Ecto neural progenitor cell (in vitro differentiated cells): ENCODE results near the gene CCDC78.
A peak's percentile ranks its signal among the peaks of the same experiment; 100 is the strongest.

Source experiments
- DNase-seq: peaks from one replicate; pipeline ENCODE4 v3.0.0-alpha.2; 2018; ENCODE audit warnings: low spot score

The CCDC78 gene

GRCh38 chr16:678209-678857 is 47.9 kb downstream of the CCDC78 start:
- no peak for DNase-seq

GRCh38 chr16:677316-678190 is 48.7 kb downstream of the CCDC78 start:
- DNase-seq, result no peak

GRCh38 chr16:676913-677312 is 49.3 kb downstream of the CCDC78 start:
- DNase-seq, result no peak

GRCh38 chr16:676565-676902 is 49.7 kb downstream of the CCDC78 start:
- no peak for DNase-seq

GRCh38 chr16:675884-676564 is 50.2 kb downstream of the CCDC78 start:
- DNase-seq, result no peak

GRCh38 chr16:674968-675883 is 51.0 kb downstream of the CCDC78 start, which contains the start of gene RHBDL1:
Gene RHBDL1, plus strand, starts transcription at chr16:675671. Its CDS starts 120 bp downstream, at chr16:675791.
- DNase-seq, result peak; percentile 63

GRCh38 chr16:674214-674881 is 51.9 kb downstream of the CCDC78 start:
- DNase-seq, result no peak

GRCh38 chr16:673399-673991 is 52.7 kb downstream of the CCDC78 start:
- no peak for DNase-seq

- no peak for DNase-seq
Observed at GRCh38 chr16:672851-673250, 53.4 kb downstream of the CCDC78 start.
